ENCODE measurements around the gene PLCH1. TPM values are rescaled to one million over a fixed set of nuclear protein-coding genes. Genes with fewer than 3 reads are reported as not detected.
"Not testable (repeated sequence)": the region's sequence is repeated elsewhere in the genome, so short reads cannot be mapped to it uniquely, and the experiment has no call there.

The PLCH1 gene
- total RNA-seq, 1 donor from 2014 or later = 20.9 TPM

DNA sequence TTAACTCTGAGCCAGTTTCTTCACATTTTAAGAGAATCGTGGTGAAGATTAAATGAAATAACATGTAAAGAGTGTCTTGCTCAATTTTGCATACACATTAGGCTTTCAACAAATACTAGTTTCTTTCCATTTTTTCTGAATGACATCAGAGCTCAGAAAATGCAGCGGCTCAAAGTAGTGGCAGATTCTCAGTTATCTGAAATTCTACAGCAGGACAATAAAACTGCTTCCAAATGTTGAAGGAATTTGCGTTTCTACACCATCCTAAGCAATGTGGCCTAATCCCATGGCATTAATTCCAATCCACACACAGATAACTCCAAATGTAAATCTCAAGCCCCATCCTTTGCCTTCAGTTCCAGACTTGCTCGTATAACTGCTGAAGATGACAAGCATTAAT lies 115.8 kb downstream of the PLCH1 start:
- DNase-seq (ENCODE audit: low spot score) = no peak
- Mint-ChIP-seq H3K9me3 (ENCODE audit: unreplicated experiment) (no peaks in the 10 kb centered on the region), H3K27me3 (ENCODE audit: unreplicated experiment) (peaks cover 2% of the 10 kb centered on the region), H3K36me3 (ENCODE audit: low read depth, unreplicated experiment) (no peaks in the 10 kb centered on the region), H3K27ac (ENCODE audit: unreplicated experiment) (no peak overlapping the region), H3K4me3 (ENCODE audit: unreplicated experiment) (no peak overlapping the region), H3K4me1 (ENCODE audit: unreplicated experiment) (no peaks in the 10 kb centered on the region)
- no peak for TF ChIP-seq CTCF (IDR thresholded peaks at IDR 0.05; ENCODE audit: unreplicated experiment)

- H3K27me3 Mint-ChIP-seq (ENCODE audit: unreplicated experiment); DNase-seq (ENCODE audit: low spot score); H3K36me3 Mint-ChIP-seq (ENCODE audit: low read depth, unreplicated experiment); H3K9me3 Mint-ChIP-seq (ENCODE audit: unreplicated experiment); H3K27ac Mint-ChIP-seq (ENCODE audit: unreplicated experiment); H3K4me1 Mint-ChIP-seq (ENCODE audit: unreplicated experiment); H3K4me3 Mint-ChIP-seq (ENCODE audit: unreplicated experiment): not testable (repeated sequence)
Observed at GRCh38 chr3:155622647-155623046, 122.2 kb downstream of the PLCH1 start.

DNA sequence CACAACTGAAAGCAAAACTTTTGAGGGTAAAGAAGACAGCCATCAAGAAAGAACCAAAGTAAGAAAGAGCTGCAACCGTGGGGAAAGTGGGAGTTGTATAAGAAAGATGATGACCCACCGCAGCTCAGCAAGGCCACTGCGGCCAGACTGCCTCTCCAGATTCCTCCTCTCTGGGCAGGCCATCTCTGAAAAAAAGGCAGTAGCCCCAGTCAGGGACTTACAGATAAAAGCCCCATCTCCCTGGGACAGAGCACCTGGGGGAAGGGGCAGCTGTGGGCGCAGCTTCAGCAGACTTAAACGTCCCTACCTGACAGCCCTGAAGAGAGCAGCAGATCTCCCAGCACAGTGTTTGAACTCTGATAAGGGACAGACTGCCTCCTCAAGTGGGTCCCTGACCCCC lies 124.3 kb downstream of the PLCH1 start:
- not testable (repeated sequence) for H3K4me1 Mint-ChIP-seq (ENCODE audit: unreplicated experiment)

GRCh38 chr3:155619118-155619915 lies 125.6 kb downstream of the PLCH1 start:
- no peak for DNase-seq (ENCODE audit: low spot score)
- TF ChIP-seq CTCF (IDR thresholded peaks at IDR 0.05; ENCODE audit: unreplicated experiment) = no peak
- peaks cover 2% of the 10 kb centered on the region for H3K27me3 Mint-ChIP-seq (ENCODE audit: unreplicated experiment)
- H3K4me3 Mint-ChIP-seq (ENCODE audit: unreplicated experiment) = no peak overlapping the region
- H3K27ac Mint-ChIP-seq (ENCODE audit: unreplicated experiment) = no peak overlapping the region
- H3K9me3 Mint-ChIP-seq (ENCODE audit: unreplicated experiment) = no peaks in the 10 kb centered on the region
- no peaks in the 10 kb centered on the region for H3K36me3 Mint-ChIP-seq (ENCODE audit: low read depth, unreplicated experiment)
- H3K4me1 Mint-ChIP-seq (ENCODE audit: unreplicated experiment) = peaks cover 4% of the 10 kb centered on the region

More for the DNA sequence above, 124.3 kb downstream of the PLCH1 start:
- not testable (repeated sequence) for H3K36me3 Mint-ChIP-seq (ENCODE audit: low read depth, unreplicated experiment); H3K9me3 Mint-ChIP-seq (ENCODE audit: unreplicated experiment); H3K27ac Mint-ChIP-seq (ENCODE audit: unreplicated experiment); H3K4me3 Mint-ChIP-seq (ENCODE audit: unreplicated experiment); DNase-seq (ENCODE audit: low spot score); H3K27me3 Mint-ChIP-seq (ENCODE audit: unreplicated experiment)

DNA sequence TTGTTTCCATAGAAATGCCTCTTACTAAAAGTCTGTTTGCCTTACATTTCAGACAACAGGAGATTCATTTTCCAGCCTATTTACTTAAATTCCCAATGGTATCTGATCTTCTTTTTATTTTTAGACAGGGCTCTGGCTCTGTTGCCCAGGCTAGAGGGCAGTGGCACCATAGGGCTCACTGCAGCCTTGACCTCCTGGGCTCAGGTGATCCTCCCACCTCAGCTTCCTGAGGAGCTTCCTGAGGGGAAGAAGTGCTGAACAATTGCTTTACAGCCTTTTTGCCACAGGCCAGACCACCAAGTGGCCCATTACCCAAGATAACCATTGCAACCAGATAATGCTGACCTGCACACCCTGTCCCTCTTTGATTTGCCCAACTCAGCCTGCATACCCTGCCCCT lies 126.3 kb downstream of the PLCH1 start:
- no peaks in the 10 kb centered on the region for H3K36me3 Mint-ChIP-seq (ENCODE audit: low read depth, unreplicated experiment)
- no peak overlapping the region for H3K27ac Mint-ChIP-seq (ENCODE audit: unreplicated experiment)

More for the DNA sequence above, 126.3 kb downstream of the PLCH1 start:
- no peak for DNase-seq (ENCODE audit: low spot score)
- Mint-ChIP-seq H3K4me3 (ENCODE audit: unreplicated experiment) (no peak overlapping the region), H3K27me3 (ENCODE audit: unreplicated experiment) (peaks cover 2% of the 10 kb centered on the region), H3K4me1 (ENCODE audit: unreplicated experiment) (peaks cover 4% of the 10 kb centered on the region), H3K9me3 (ENCODE audit: unreplicated experiment) (no peaks in the 10 kb centered on the region)
- TF ChIP-seq CTCF (IDR thresholded peaks at IDR 0.05; ENCODE audit: unreplicated experiment) = no peak

Data from endothelial cell (in vitro differentiated cells).